ENCODE measurements around the gene MRPL39. TPM values are rescaled to one million over a fixed set of nuclear protein-coding genes. Genes with fewer than 3 reads are reported as not detected.

MRPL39 gene
- total and polyA plus RNA-seq, 2 donors (not counting 1 experiment from before 2014, with no cell fraction given) = 10.1 to 19.7 TPM

GRCh38 chr21:25564349-25564948 lies 42.8 kb downstream of the MRPL39 start:
- TF ChIP-seq EZH2 (IDR thresholded peaks at IDR 0.05; ENCODE audit: borderline replicate concordance, insufficient read depth, low read depth, low read length, poor library complexity, severe bottlenecking) = no peak
- no peak for TF ChIP-seq CTCF (IDR thresholded peaks at IDR 0.05)
- no peaks in the 10 kb centered on the region for H3K9me3 ChIP-seq (ENCODE audit: control extremely low read depth in 1 of 3, control insufficient read depth in 2 of 3, insufficient read depth in 1 of 3, low read length in 2 of 3)
- CTCF ChIA-PET = interaction anchor here (0.5 to 3.0 kb wide), 8 partner anchors 9 to 1594 kb away, joined by 3 to 12 read pairs (median 3); no protein-coding TSS in a partner anchor

More at GRCh38 chr21:25564349-25564948, 42.8 kb downstream of the MRPL39 start:
- intact Hi-C loops (cut with micrococcal nuclease) = loop anchor here (10.0 kb wide), 1 partner anchor 390 kb away; no protein-coding TSS in a partner anchor
- Histone ChIP-seq H2AFZ (ENCODE audit: insufficient read depth, low read depth, low read length, poor library complexity, severe bottlenecking) (no peak overlapping the region), H4K20me1 (ENCODE audit: control insufficient read depth, insufficient read depth, low read length, poor library complexity, severe bottlenecking) (no peaks in the 10 kb centered on the region), H3K9ac (ENCODE audit: low read length) (peak overlapping the region; percentile 76), H3K27ac (ENCODE audit: low read length in 2 of 2) (peak overlapping the region; percentile 40 to 83), H3K4me1 (ENCODE audit: control insufficient read depth in 2 of 2, insufficient read depth in 2 of 2, low read length in 2 of 2) (peaks cover 47 to 59% of the 10 kb centered on the region in 2 donors), H3K36me3 (replicated peaks in 1 of 2; ENCODE audit: control extremely low read depth in 1 of 2, control insufficient read depth in 1 of 2, extremely low read depth in 1 of 2, insufficient read depth in 2 of 2, low read length in 1 of 2) (peaks cover 0 to 3% of the 10 kb centered on the region in 2 experiments), H3K27me3 (replicated peaks in 1 of 4; ENCODE audit: control extremely low read depth in 1 of 4, control insufficient read depth in 3 of 4, insufficient read depth in 4 of 4, low read length in 3 of 4) (no peaks in the 10 kb centered on the region), H3K4me2 (replicated peaks; ENCODE audit: low read depth, low read length, poor library complexity, severe bottlenecking) (peak overlapping the region; percentile 79), H3K4me3 (ENCODE audit: control extremely low read depth in 1 of 5, extremely low read depth in 1 of 5, insufficient read depth in 1 of 5, low read depth in 2 of 5, low read length in 4 of 5) (peak overlapping the region in 2 of 5 experiments; percentile 7 to 81), H3K79me2 (ENCODE audit: control insufficient read depth, insufficient read depth, low read length) (peaks cover 31% of the 10 kb centered on the region)
- Mint-ChIP-seq H3K27me3 (no peaks in the 10 kb centered on the region), H3K27ac (peak overlapping the region; percentile 75), H3K4me3 (peak overlapping the region; percentile 100), H3K4me1 (peaks cover 79% of the 10 kb centered on the region), H3K9me3 (ENCODE audit: insufficient read depth) (no peaks in the 10 kb centered on the region)
- no peak for DNase-seq
- no peak for ATAC-seq (ENCODE audit: low read depth)
- WGBS (ENCODE audit: insufficient coverage) = no CpG with 5 or more reads among the region's 3 CpGs
- POLR2A ChIA-PET = no interaction called here

Measured in B cell (primary cell).